Stimulated activated naive CD4-positive, alpha-beta T cell treated with Interleukin-2 at 50 U/mL for 16 hours (primary cell): ENCODE measurements around the gene SNTG2.
"Not testable (repeated sequence)": the region's sequence is repeated elsewhere in the genome, so short reads cannot be mapped to it uniquely, and the experiment has no call there.

Source experiments
- DNase-seq: peaks from one replicate; lab custom pipeline; 2025; lab: John Stamatoyannopoulos, UW

The SNTG2 gene

DNA sequence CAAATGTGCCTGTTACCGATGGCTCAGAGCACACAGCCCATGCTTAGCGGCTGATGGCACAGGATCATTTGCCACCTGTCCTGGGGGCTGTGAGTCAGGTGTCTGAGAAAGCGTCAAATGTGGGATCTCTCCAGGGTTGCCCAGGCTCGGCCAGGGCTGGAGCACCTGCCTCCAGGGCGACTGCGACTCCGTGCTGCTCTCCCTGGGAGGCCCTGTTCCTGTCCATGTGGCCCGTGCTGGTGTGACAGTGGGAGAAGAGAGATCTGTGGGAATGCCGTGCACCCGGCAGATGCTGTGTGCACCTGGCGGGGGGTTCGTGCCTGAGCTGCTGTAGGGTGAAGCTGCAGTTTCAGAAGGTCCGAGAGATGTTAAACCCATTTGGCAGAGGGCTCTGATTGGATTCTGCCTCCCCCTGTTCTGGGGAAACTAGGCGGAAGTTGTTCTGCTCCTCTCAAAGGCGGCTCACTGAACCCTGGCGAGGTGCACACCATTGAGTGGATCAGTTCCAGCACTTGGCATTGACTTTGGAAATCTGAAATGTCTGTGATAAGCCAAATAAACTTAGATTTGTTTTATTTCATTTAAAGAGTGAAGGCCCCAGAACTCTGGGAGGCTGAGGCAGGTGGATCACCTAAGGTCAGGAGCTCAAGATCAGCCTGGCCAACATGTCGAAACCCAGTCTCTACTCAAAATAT, 428.0 kb downstream of the SNTG2 start:
- DNase-seq = no peak

- no peak for DNase-seq
These were observed 431.0 kb downstream of the SNTG2 start for GRCh38 chr2:1381644-1382043.

DNA sequence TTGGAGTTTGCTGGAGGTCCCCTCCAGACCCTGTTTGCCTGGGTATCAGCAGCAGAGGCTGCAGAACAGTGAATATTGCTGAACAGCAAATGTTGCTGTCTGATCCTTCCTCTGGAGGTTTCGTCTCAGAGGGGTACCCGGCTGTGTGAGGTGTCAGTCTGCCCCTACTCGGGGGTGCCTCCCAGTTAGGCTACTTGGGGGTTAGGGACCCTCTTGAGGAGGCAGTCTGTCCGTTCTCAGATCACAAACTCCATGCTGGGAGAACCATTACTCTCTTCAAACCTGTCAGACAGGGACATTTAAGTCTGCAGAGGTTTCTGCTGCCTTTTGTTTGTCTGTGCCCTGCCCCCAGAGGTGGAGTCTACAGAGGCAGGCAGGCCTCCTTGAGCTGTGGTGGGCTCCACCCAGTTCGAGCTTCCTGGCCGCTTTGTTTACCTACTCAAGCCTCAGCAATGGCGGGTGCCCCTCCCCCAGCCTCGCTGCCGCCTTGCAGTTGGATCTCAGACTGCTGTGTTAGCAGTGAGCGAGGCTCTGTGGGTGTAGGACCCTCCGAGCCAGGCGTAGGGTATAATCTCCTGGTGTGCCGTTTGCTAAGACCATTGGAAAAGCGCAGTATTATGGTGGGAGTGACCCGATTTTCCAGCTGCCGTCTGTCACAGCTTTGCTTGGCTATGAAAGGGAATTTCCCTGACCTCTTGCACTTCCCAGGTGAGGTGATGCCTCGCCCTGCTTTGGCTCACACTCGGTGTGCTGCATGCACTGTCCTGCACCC, 437.5 kb downstream of the SNTG2 start:
- not testable (repeated sequence) for DNase-seq

- DNase-seq = not testable (repeated sequence)
These were observed 439.5 kb downstream of the SNTG2 start for GRCh38 chr2:1390118-1390517.

GRCh38 chr2:1393321-1393720, 442.7 kb downstream of the SNTG2 start:
- DNase-seq = no peak

- DNase-seq = no peak
These were observed 444.2 kb downstream of the SNTG2 start for GRCh38 chr2:1394709-1395408.

DNA sequence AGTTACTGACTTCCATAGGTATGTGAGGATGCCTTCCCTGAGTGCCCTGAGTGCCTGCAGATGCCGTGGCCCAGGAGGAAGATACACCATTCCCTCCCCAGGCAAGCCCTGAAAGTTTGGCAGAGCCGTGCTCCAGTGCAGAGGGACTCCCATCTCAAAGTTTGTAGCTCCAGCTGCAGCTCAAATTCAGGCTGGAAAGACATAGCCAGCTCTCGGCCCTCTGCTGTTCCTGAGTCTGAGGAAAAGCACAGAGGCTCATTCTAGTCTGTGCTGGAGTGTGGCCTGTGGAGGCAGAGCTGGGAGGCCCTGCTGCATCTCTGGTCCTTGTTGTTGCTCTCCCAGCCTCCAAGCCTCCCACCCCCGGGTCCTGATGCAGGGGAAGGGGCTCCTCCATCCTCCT, 446.7 kb downstream of the SNTG2 start:
- DNase-seq = no peak

GRCh38 chr2:1398191-1398590, 447.5 kb downstream of the SNTG2 start:
- no peak for DNase-seq

DNA sequence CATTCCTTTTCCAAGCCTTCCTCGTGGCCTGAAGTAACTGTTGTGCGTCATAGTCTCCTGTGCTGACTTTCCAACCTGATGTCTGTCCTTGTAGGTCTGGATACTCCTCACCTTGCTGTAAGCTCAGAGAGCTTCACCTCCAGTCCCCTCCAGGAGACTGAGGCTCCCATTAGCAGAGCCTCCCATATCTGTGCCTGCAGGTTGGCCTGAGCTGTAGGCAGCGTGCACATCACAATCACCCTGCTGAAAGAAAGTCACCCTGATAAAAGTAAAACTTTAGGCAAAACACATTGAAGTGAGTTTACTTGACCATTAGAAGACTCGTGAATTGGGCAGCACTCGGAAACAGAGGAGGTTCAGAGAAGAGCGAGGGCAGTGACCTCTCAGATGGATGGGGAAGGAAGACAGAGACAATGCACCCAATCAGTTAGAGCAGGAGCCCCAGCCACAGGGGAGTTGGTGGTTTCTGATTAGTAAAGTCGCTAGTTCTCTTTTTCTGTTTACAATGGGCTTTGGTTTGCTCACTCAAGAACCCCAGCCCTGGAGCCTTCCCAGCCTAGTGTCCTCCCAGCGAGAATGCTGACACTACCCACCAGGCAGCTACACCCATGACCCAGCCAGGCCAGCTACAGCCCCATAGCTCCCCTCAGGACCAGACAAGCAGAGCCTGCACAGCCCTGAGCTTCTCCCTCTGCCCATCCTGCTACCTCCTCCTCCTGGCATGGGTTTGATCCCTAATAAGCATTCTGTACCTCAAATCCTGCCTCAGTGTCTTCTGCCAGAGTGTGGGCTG, 450.5 kb downstream of the SNTG2 start:
- no peak for DNase-seq

DNA sequence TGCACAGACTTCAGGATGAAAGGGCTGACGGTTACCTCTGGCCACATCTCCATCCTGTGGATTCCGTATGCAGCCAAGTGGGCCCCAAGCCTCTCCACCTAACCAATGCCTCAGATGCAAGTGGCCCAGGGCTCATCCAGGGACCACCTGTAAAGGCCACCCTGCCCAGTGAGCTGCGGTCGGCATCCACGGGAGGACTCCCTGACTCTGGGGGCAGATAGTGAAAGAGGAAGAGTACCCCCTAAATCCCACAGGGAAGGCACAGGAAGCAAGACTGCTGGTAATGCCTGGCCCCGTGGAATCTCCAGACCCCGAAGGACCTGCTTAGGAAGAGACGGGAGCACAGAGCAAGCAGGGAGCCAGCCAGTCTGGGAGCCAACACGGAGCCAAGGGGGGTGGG, 451.4 kb downstream of the SNTG2 start:
- no peak for DNase-seq

- DNase-seq = no peak
These were observed 452.9 kb downstream of the SNTG2 start for GRCh38 chr2:1403565-1403964.

DNA sequence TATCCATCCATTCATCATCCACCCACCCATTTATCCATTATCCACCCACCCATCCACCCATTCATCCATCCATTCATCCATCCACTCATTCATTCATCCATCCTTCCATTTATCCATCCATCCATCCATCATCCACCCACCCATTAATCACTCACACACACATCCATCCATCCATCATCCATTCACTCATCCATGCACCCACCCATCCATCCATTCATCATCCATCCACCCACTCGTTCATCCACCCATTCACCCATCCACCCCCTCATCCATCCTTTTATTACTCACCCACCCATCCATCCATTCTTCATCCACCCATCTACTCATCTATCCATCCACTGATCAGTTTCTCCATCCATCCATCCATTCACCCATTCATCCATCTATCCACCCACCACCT, 454.5 kb downstream of the SNTG2 start:
- DNase-seq = no peak

DNA sequence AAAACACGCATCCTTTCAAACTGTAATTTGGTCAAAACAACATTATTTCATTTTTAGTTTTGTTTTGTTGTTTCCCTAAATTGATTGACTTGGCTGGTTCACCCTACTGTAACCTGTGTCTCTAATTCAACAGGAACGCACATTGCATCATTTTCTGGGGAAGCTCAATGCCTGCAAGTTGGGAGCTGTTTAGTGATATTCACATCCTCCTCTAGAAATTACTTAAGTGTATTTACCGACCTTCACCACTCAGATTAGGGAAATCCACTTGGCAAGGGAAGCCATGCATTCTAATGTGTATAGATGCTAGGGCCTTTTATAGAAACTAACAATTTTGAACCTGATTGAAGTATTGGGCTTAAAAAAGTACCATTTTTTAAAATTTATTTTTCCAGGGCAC, 455.3 kb downstream of the SNTG2 start:
- no peak for DNase-seq

- no peak for DNase-seq
These were observed 455.8 kb downstream of the SNTG2 start for GRCh38 chr2:1406434-1406833.

- DNase-seq = no peak
These were observed 457.5 kb downstream of the SNTG2 start for GRCh38 chr2:1407950-1408675.

GRCh38 chr2:1413156-1413710, 462.6 kb downstream of the SNTG2 start, which contains the start of gene TPO:
Gene TPO (plus strand): TSS chr2:1413463. CDS start chr2:1414409, 946 bp downstream.
- no peak for DNase-seq

- no peak for DNase-seq
These were observed 463.5 kb downstream of the SNTG2 start for GRCh38 chr2:1414121-1414520.

- not testable (repeated sequence) for DNase-seq
These were observed 464.3 kb downstream of the SNTG2 start for GRCh38 chr2:1414901-1415300.

DNA sequence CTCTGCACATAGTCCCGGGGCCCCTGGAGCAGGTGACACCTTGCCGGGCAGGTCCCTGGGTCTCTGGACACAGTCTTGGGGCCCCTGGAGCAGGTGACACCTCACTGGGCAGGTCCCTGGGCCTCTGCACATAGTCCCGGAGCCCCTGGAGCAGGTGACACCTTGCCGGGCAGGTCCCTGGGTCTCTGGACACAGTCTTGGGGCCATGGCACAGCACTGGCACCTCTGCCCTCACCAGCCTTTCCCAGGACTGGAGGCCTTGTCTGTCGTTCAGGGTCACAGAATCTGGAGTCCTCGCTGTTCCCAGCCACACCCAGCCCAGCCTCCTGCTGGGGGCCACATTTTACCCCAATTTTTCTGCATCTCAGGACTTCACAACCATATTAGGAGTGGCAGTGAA, 464.9 kb downstream of the SNTG2 start:
- no peak for DNase-seq
